ENCODE data around the gene ATAD5.

ATAD5 gene

GRCh38 chr17:30864636-30865035 is 32.9 kb downstream of the ATAD5 start:
- no peaks in the 10 kb centered on the region for H3K27me3 ChIP-seq (replicated peaks; ENCODE audit: control insufficient read depth, insufficient read depth, low read length)
- no peak for DNase-seq (ENCODE audit: extremely low read depth, insufficient read length)
- peaks cover 6% of the 10 kb centered on the region for H3K36me3 ChIP-seq (ENCODE audit: control insufficient read depth, insufficient read depth, low read length)
- H3K4me3 ChIP-seq (replicated peaks; ENCODE audit: low read depth, low read length): no peak overlapping the region
- TF ChIP-seq CTCF (IDR thresholded peaks at IDR 0.05; ENCODE audit: insufficient read depth, low read length, poor library complexity, severe bottlenecking): no peak

- no peak overlapping the region for H3K4me3 ChIP-seq (replicated peaks; ENCODE audit: low read depth, low read length)
- no peak for DNase-seq (ENCODE audit: extremely low read depth, insufficient read length)
- no peaks in the 10 kb centered on the region for H3K27me3 ChIP-seq (replicated peaks; ENCODE audit: control insufficient read depth, insufficient read depth, low read length)
- H3K36me3 ChIP-seq (ENCODE audit: control insufficient read depth, insufficient read depth, low read length): peaks cover 1% of the 10 kb centered on the region
- TF ChIP-seq CTCF (IDR thresholded peaks at IDR 0.05; ENCODE audit: insufficient read depth, low read length, poor library complexity, severe bottlenecking): no peak
Observed at GRCh38 chr17:30869005-30869404, 37.2 kb downstream of the ATAD5 start.

GRCh38 chr17:30886187-30886586 is 54.4 kb downstream of the ATAD5 start:
- H3K36me3 ChIP-seq (ENCODE audit: control insufficient read depth, insufficient read depth, low read length): peaks cover 4% of the 10 kb centered on the region
- no peak overlapping the region for H3K4me3 ChIP-seq (replicated peaks; ENCODE audit: low read depth, low read length)
- DNase-seq (ENCODE audit: extremely low read depth, insufficient read length): no peak
- H3K27me3 ChIP-seq (replicated peaks; ENCODE audit: control insufficient read depth, insufficient read depth, low read length): no peaks in the 10 kb centered on the region
- TF ChIP-seq CTCF (IDR thresholded peaks at IDR 0.05; ENCODE audit: insufficient read depth, low read length, poor library complexity, severe bottlenecking): no peak

DNA sequence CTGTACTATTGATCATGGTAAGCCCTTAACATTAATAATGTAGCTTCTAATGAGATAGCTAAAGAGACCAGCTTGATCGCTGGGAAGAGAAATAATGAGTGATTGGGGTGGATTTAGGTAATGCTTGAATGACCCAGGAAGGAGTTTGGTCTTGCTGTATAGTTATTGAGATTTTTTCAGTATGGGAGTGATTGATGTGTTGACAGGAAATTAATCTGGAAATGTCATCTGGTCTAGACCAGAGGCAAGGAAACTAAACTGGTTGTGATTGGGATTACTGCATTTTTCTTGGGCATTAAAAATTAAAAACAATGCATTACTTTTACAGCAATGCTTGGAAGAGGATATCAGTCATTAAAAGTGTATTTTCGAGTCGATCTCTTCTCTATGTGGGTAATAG is 62.5 kb downstream of the ATAD5 start:
- peaks cover 4% of the 10 kb centered on the region; the same call in 1 of the 2 replicates for H3K36me3 ChIP-seq (ENCODE audit: control insufficient read depth, insufficient read depth, low read length)
- no peaks in the 10 kb centered on the region for H3K27me3 ChIP-seq (replicated peaks; ENCODE audit: control insufficient read depth, insufficient read depth, low read length)
- H3K4me3 ChIP-seq (replicated peaks; ENCODE audit: low read depth, low read length): no peak overlapping the region
- no peak for DNase-seq (ENCODE audit: extremely low read depth, insufficient read length)
- TF ChIP-seq CTCF (IDR thresholded peaks at IDR 0.05; ENCODE audit: insufficient read depth, low read length, poor library complexity, severe bottlenecking): no peak

- no peaks in the 10 kb centered on the region for H3K27me3 ChIP-seq (replicated peaks; ENCODE audit: control insufficient read depth, insufficient read depth, low read length)
- peaks cover 6% of the 10 kb centered on the region; the same call in 1 of the 2 replicates for H3K36me3 ChIP-seq (ENCODE audit: control insufficient read depth, insufficient read depth, low read length)
- DNase-seq (ENCODE audit: extremely low read depth, insufficient read length): no peak
- no peak for TF ChIP-seq CTCF (IDR thresholded peaks at IDR 0.05; ENCODE audit: insufficient read depth, low read length, poor library complexity, severe bottlenecking)
- no peak overlapping the region for H3K4me3 ChIP-seq (replicated peaks; ENCODE audit: low read depth, low read length)
Observed at GRCh38 chr17:30897311-30897710, 65.5 kb downstream of the ATAD5 start.

DNA sequence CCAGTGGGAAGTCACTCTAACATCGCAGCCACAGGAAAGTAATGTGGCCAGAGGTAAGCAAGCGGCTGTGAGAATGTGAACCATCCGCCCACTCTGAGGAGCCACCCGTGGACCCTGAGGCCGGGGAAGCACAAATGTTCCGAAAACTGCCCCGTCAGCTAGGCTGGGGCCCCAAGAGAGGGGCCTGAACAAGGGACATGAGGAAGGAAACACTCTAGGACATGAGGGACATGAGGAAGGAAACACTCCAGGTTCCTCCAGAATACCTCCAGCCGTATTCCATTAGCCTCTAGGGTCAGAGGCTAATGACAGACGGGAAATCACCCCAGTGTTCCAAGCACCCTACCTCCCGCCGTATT is 74.0 kb downstream of the ATAD5 start:
- H3K36me3 ChIP-seq (ENCODE audit: control insufficient read depth, insufficient read depth, low read length): no peaks in the 10 kb centered on the region
- DNase-seq (ENCODE audit: extremely low read depth, insufficient read length): peak; percentile 32
- TF ChIP-seq CTCF (IDR thresholded peaks at IDR 0.05; ENCODE audit: insufficient read depth, low read length, poor library complexity, severe bottlenecking): no peak
- peak overlapping the region; percentile 84 for H3K4me3 ChIP-seq (replicated peaks; ENCODE audit: low read depth, low read length)
- H3K27me3 ChIP-seq (replicated peaks; ENCODE audit: control insufficient read depth, insufficient read depth, low read length): no peaks in the 10 kb centered on the region
